NCI-H345 treated with DMSO at 0.1 percent for 48 hours (cell line): ENCODE measurements around the gene PROM2.
"Not testable (repeated sequence)": the region's sequence is repeated elsewhere in the genome, so short reads cannot be mapped to it uniquely, and the experiment has no call there.

Experiments
- DNase-seq: peaks from one replicate; lab custom pipeline; 2025; ENCODE audit not compliant: unreplicated experiment; lab: John Stamatoyannopoulos, UW

PROM2 gene

GRCh38 chr2:95269036-95269680 is 5.1 kb upstream of the PROM2 start:
- no peak for DNase-seq

GRCh38 chr2:95269745-95270144 is 4.5 kb upstream of the PROM2 start:
- not testable (repeated sequence) for DNase-seq

- DNase-seq, result no peak
These were observed 3.6 kb upstream of the PROM2 start for GRCh38 chr2:95270541-95271081.

- no peak for DNase-seq
These were observed 2.8 kb upstream of the PROM2 start for GRCh38 chr2:95271381-95271971.

- DNase-seq, result no peak
These were observed 1.9 kb upstream of the PROM2 start for GRCh38 chr2:95272299-95272751.

- DNase-seq, result no peak
These were observed 1.5 kb upstream of the PROM2 start for GRCh38 chr2:95272781-95273180.

GRCh38 chr2:95273566-95274290 is 521 bp upstream of the PROM2 start:
- no peak for DNase-seq

GRCh38 chr2:95275151-95275515 is 884 bp downstream of the PROM2 start:
- no peak for DNase-seq

- no peak for DNase-seq
These were observed 1.5 kb downstream of the PROM2 start for GRCh38 chr2:95275601-95276243.

GRCh38 chr2:95276244-95276887 is 2.1 kb downstream of the PROM2 start:
- no peak for DNase-seq

- no peak for DNase-seq
These were observed 2.6 kb downstream of the PROM2 start for GRCh38 chr2:95276888-95277245.

GRCh38 chr2:95277246-95277906 is 3.1 kb downstream of the PROM2 start:
- no peak for DNase-seq

GRCh38 chr2:95278051-95278471 is 3.8 kb downstream of the PROM2 start:
- DNase-seq, result no peak

GRCh38 chr2:95278637-95279225 is 4.5 kb downstream of the PROM2 start:
- no peak for DNase-seq

GRCh38 chr2:95279435-95280035 is 5.3 kb downstream of the PROM2 start:
- DNase-seq, result no peak

- DNase-seq, result no peak
These were observed 6.8 kb downstream of the PROM2 start for GRCh38 chr2:95281071-95281470.

GRCh38 chr2:95281786-95282185 is 7.5 kb downstream of the PROM2 start:
- DNase-seq, result no peak

GRCh38 chr2:95282458-95282857 is 8.2 kb downstream of the PROM2 start:
- DNase-seq, result no peak

- no peak for DNase-seq
These were observed 9.3 kb downstream of the PROM2 start for GRCh38 chr2:95283562-95283961.
